Ectodermal cell (in vitro differentiated cells): ENCODE results near the gene PPP1R37.
"Not testable (repeated sequence)": the region's sequence is repeated elsewhere in the genome, so short reads cannot be mapped to it uniquely, and the experiment has no call there.

Experiments used
- H3K27ac ChIP-seq: 2 replicates; pipeline ENCODE4 v1.7.0; 2013; ENCODE audit warnings: mild to moderate bottlenecking, low read depth, low read length; ENCODE audit not compliant: insufficient read depth, poor library complexity, severe bottlenecking
- H3K27me3 ChIP-seq: 2 replicates; pipeline ENCODE4 v1.7.0; 2013; ENCODE audit warnings: mild to moderate bottlenecking, low read length; ENCODE audit not compliant: insufficient read depth, control insufficient read depth, poor library complexity, severe bottlenecking
- H3K36me3 ChIP-seq: one replicate; pipeline ENCODE4 v1.7.0; 2013; ENCODE audit warnings: low read length; ENCODE audit not compliant: control insufficient read depth, insufficient read depth
- H3K4me1 ChIP-seq: one replicate; pipeline ENCODE4 v1.7.0; 2013; ENCODE audit warnings: low read length; ENCODE audit not compliant: control insufficient read depth, insufficient read depth
- H3K4me3 ChIP-seq: 2 replicates; pipeline ENCODE4 v1.7.0; 2013; ENCODE audit warnings: low read depth, low read length, control low read depth; ENCODE audit not compliant: insufficient read depth
- H3K9me3 ChIP-seq: 2 replicates; pipeline ENCODE4 v1.7.0; 2013; ENCODE audit warnings: mild to moderate bottlenecking, low read length, moderate library complexity; ENCODE audit not compliant: control insufficient read depth
- WGBS, 2 experiments: methylation state at CpG; one replicate each; pipeline ENCODE4 v1.1.7; 2013; ENCODE audit warnings: missing lambda C conversion rate in 2 of 2; 5-methylcytosine and 5-hydroxymethylcytosine counted together

Gene PPP1R37

DNA sequence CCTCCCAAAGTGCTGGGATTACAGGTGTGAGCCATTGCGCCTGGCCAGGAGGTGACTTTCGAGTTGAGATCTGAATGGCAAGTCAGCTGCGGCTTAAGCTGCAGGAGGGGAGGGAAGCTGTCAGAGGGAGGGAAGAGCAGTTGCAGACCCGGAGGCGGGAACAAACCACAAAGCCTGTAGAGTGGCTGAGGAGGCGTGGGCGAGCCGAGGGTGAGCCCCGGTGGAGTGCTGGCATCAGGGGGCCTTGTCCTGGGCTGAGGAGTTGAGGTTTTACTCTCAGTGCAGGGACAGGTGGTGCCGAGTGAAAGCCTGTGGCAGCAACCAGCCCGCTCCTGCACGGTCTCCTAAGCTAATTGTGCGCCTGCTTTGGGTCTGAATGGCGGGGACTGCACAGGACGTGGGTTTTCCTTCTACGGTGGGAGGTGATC is 24.2 kb downstream of the PPP1R37 start:
- Histone ChIP-seq H3K4me3 (no peak overlapping the region), H3K9me3 (no peaks in the 10 kb centered on the region), H3K27ac (no peak overlapping the region), H3K36me3 (no peaks in the 10 kb centered on the region), H3K4me1 (peaks cover 21% of the 10 kb centered on the region), H3K27me3 (no peaks in the 10 kb centered on the region)
- 63 to 64% methylated on average over 16 of the region's 16 CpGs for WGBS, 2 experiments

GRCh38 chr19:45117671-45118070 is 24.7 kb downstream of the PPP1R37 start:
- Histone ChIP-seq H3K9me3 (no peaks in the 10 kb centered on the region), H3K27me3 (no peaks in the 10 kb centered on the region), H3K36me3 (no peaks in the 10 kb centered on the region), H3K27ac (peak overlapping the region; percentile 36), H3K4me1 (peaks cover 21% of the 10 kb centered on the region), H3K4me3 (no peak overlapping the region)
- 82 to 87% methylated on average over 12 of the region's 12 CpGs for WGBS, 2 experiments

DNA sequence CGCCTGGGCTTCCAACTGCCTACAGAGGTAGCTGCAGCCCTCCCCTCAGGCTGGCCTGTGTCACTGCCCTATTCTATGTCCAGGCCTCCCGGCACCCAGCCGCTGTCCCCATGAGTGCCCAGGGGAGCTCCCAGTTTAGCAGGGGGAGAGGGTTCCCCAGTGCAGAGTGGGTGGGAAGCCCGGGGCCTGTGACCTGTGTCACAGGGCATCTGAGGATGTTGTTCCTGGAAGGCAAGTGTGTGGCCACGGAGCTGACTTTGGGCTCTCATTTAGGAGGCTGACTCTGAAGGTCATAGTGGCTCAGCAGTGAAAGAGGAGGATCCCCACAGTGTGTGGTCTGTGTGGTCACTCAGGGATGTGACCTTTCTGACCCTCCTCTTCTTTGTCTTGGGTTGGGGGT is 25.1 kb downstream of the PPP1R37 start:
- Histone ChIP-seq H3K27me3 (no peaks in the 10 kb centered on the region), H3K4me1 (peaks cover 21% of the 10 kb centered on the region), H3K36me3 (no peaks in the 10 kb centered on the region), H3K9me3 (no peaks in the 10 kb centered on the region), H3K27ac (peak overlapping the region; percentile 36), H3K4me3 (no peak overlapping the region)
- WGBS, 2 experiments: 89 to 92% methylated on average over 5 of the region's 5 CpGs

- not testable (repeated sequence) for H3K36me3 ChIP-seq, H3K4me3 ChIP-seq, H3K27ac ChIP-seq, H3K9me3 ChIP-seq, H3K27me3 ChIP-seq
- H3K4me1 ChIP-seq: peaks cover 21% of the 10 kb centered on the region
- 88 to 89% methylated on average over 18 of the region's 18 CpGs for WGBS, 2 experiments
These were observed 25.8 kb downstream of the PPP1R37 start for GRCh38 chr19:45118591-45119355.

- Histone ChIP-seq H3K9me3 (no peaks in the 10 kb centered on the region), H3K4me3 (no peak overlapping the region), H3K27me3 (no peaks in the 10 kb centered on the region), H3K4me1 (peaks cover 21% of the 10 kb centered on the region), H3K36me3 (no peaks in the 10 kb centered on the region), H3K27ac (no peak overlapping the region)
- 94 to 95% methylated on average over 6 of the region's 6 CpGs for WGBS, 2 experiments
These were observed 26.6 kb downstream of the PPP1R37 start for GRCh38 chr19:45119582-45119981.

GRCh38 chr19:45121827-45122345 is 28.9 kb downstream of the PPP1R37 start:
- Histone ChIP-seq H3K27ac (no peak overlapping the region), H3K36me3 (no peaks in the 10 kb centered on the region), H3K9me3 (no peaks in the 10 kb centered on the region), H3K4me1 (peaks cover 14% of the 10 kb centered on the region), H3K27me3 (no peaks in the 10 kb centered on the region), H3K4me3 (no peak overlapping the region)
- 91 to 92% methylated on average over 11 of the region's 11 CpGs for WGBS, 2 experiments

DNA sequence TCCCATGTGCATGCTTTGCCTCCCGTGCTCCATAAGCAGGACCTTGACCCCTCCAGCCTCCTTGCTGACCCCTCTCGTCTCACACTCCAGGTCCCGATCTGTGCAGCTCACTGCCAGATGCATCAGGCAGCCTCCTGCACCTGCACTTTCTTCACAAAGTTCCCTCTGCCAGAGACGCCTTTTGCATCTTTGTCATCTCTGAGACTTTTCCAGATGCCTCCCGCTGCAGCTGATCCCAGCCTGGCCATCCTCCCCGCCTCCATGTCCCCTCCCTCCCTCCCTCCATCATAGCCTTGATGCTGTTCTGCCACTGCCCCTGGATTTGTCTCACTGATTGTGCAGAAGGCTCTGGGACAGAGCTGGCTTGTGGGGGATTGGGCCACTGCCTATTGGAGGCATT is 29.9 kb downstream of the PPP1R37 start:
- no peaks in the 10 kb centered on the region for H3K9me3 ChIP-seq
- no peaks in the 10 kb centered on the region for H3K27me3 ChIP-seq
- H3K36me3 ChIP-seq: no peaks in the 10 kb centered on the region
- no peak overlapping the region for H3K27ac ChIP-seq
- H3K4me3 ChIP-seq: no peak overlapping the region
- 89 to 93% methylated on average over 6 of the region's 6 CpGs for WGBS, 2 experiments
- peaks cover 4% of the 10 kb centered on the region for H3K4me1 ChIP-seq

GRCh38 chr19:45123440-45123850 is 30.5 kb downstream of the PPP1R37 start:
- Histone ChIP-seq H3K4me3 (no peak overlapping the region), H3K27me3 (no peaks in the 10 kb centered on the region), H3K27ac (no peak overlapping the region), H3K36me3 (no peaks in the 10 kb centered on the region), H3K4me1 (no peaks in the 10 kb centered on the region), H3K9me3 (no peaks in the 10 kb centered on the region)
- 93 to 95% methylated on average over 9 of the region's 9 CpGs for WGBS, 2 experiments

DNA sequence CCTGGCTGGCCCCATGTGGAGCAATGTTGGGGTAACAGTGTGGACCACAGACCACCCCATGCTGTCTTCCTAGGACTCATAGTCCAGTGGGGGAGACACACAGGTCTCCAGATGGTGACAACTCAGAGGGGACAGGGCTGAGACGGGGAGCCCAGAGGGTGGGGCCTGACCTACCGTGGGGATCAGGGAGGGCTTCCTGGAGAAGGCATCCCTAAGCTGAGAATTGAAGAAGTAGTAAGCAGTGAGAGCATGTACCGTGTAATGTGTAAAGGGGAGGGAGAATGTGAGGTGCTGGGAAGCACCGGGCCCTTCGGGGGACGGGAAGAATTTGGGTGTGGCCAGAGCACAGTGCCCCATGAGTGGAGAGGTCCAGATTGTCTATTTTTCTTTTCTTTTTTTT is 31.0 kb downstream of the PPP1R37 start:
- no peak overlapping the region for H3K4me3 ChIP-seq
- H3K9me3 ChIP-seq: no peaks in the 10 kb centered on the region
- WGBS, 2 experiments: 92 to 93% methylated on average over 6 of the region's 6 CpGs
- no peaks in the 10 kb centered on the region for H3K27me3 ChIP-seq
- no peaks in the 10 kb centered on the region for H3K4me1 ChIP-seq
- no peaks in the 10 kb centered on the region for H3K36me3 ChIP-seq
- no peak overlapping the region for H3K27ac ChIP-seq

DNA sequence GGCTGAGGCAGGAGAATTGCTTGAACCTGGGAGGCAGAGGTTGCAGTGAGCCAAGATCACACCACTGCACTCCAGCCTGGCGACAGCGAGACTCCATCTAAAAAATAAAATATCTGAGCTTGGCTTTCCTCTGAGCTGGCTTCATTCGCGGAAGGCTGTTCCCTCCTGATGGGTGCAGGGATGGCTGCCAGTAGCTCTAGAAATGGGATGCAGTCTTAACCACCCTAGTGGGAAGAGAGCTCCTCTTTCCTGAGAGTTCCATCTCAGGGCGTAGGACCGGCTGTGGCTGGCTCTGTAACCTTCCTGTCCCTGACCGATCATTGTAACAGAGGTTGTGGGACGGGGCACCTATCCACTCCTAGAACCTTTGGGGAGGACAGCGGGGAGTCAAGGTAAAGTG is 32.4 kb downstream of the PPP1R37 start:
- Histone ChIP-seq H3K27ac (no peak overlapping the region), H3K4me3 (no peak overlapping the region), H3K36me3 (no peaks in the 10 kb centered on the region), H3K9me3 (no peaks in the 10 kb centered on the region), H3K27me3 (no peaks in the 10 kb centered on the region), H3K4me1 (no peaks in the 10 kb centered on the region)
- 89 to 92% methylated on average over 9 of the region's 9 CpGs for WGBS, 2 experiments
